ENCODE results near the gene CDC73. TPM values are rescaled to one million over a fixed set of nuclear protein-coding genes. Genes with fewer than 3 reads are reported as not detected.

Gene CDC73
- total and polyA plus RNA-seq, 4 donors: 5.8 to 20.6 (median 12.6) TPM

GRCh38 chr1:193087893-193088292, 33.9 kb upstream of the CDC73 start:
- H3K9ac ChIP-seq (ENCODE audit: low read depth in 1 of 2, low read length in 2 of 2): no peak overlapping the region
- TF ChIP-seq ZBTB33 (IDR thresholded peaks at IDR 0.05): no peak
- TF ChIP-seq YY1 (IDR thresholded peaks at IDR 0.05): no peak
- TF ChIP-seq RXRA (IDR thresholded peaks at IDR 0.05): no peak
- TF ChIP-seq NR2F2 (IDR thresholded peaks at IDR 0.05): no peak
- TF ChIP-seq MAX (IDR thresholded peaks at IDR 0.05): no peak
- TF ChIP-seq GABPA (IDR thresholded peaks at IDR 0.05 in 1 of 2, conservative IDR thresholded peaks at IDR 0.05 in 1 of 2): no peak
- no peak for TF ChIP-seq HNF4G (IDR thresholded peaks at IDR 0.05)
- TF ChIP-seq TAF1 (conservative IDR thresholded peaks at IDR 0.05): no peak
- no peak for TF ChIP-seq FOXA1 (IDR thresholded peaks at IDR 0.05)
- no peak for TF ChIP-seq HNF4A (conservative IDR thresholded peaks at IDR 0.05)
- TF ChIP-seq REST (IDR thresholded peaks at IDR 0.05): no peak
- TF ChIP-seq ATF3 (IDR thresholded peaks at IDR 0.05): no peak
- no peak for TF ChIP-seq JUND (IDR thresholded peaks at IDR 0.05)
- no peak for TF ChIP-seq SP1 (IDR thresholded peaks at IDR 0.05)
- no peak overlapping the region for H3K27ac ChIP-seq (ENCODE audit: low read depth in 1 of 2, low read length in 2 of 2)
- no peaks in the 10 kb centered on the region for H3K9me3 ChIP-seq (ENCODE audit: control insufficient read depth in 4 of 4, low read length in 3 of 4)
- 75% methylated on average over 3 of the region's 3 CpGs for WGBS
- no peak for DNase-seq (ENCODE audit: low spot score)
- no peaks in the 10 kb centered on the region for H3K4me1 ChIP-seq (ENCODE audit: control insufficient read depth in 4 of 4, insufficient read depth in 4 of 4, low read length in 3 of 4)
- H3K27me3 ChIP-seq (ENCODE audit: control insufficient read depth in 4 of 4, insufficient read depth in 4 of 4, low read length in 3 of 4): no peaks in the 10 kb centered on the region
- peaks cover 0 to 19% (median 13%) of the 10 kb centered on the region in 4 donors for H3K36me3 ChIP-seq (ENCODE audit: control insufficient read depth in 4 of 4, insufficient read depth in 3 of 4, low read depth in 1 of 4, low read length in 3 of 4)
- H3K4me3 ChIP-seq (ENCODE audit: low read depth in 1 of 3, low read length in 3 of 3): no peak overlapping the region

GRCh38 chr1:193090865-193091264, 31.0 kb upstream of the CDC73 start:
- Histone ChIP-seq H3K4me1 (ENCODE audit: control insufficient read depth in 4 of 4, insufficient read depth in 4 of 4, low read length in 3 of 4) (no peaks in the 10 kb centered on the region), H3K9me3 (ENCODE audit: control insufficient read depth in 4 of 4, low read length in 3 of 4) (no peaks in the 10 kb centered on the region), H3K27ac (ENCODE audit: low read depth in 1 of 2, low read length in 2 of 2) (no peak overlapping the region), H3K36me3 (ENCODE audit: control insufficient read depth in 4 of 4, insufficient read depth in 3 of 4, low read depth in 1 of 4, low read length in 3 of 4) (peaks cover 2 to 16% (median 12%) of the 10 kb centered on the region in 4 donors), H3K4me3 (ENCODE audit: low read depth in 1 of 3, low read length in 3 of 3) (no peak overlapping the region), H3K27me3 (ENCODE audit: control insufficient read depth in 4 of 4, insufficient read depth in 4 of 4, low read length in 3 of 4) (no peaks in the 10 kb centered on the region), H3K9ac (ENCODE audit: low read depth in 1 of 2, low read length in 2 of 2) (no peak overlapping the region)
- DNase-seq (ENCODE audit: low spot score): no peak
- WGBS: 59% methylated on average over 1 of the region's 1 CpG
- TF ChIP-seq TAF1 (conservative IDR thresholded peaks at IDR 0.05) (no peak), ZBTB33 (IDR thresholded peaks at IDR 0.05) (no peak), GABPA (IDR thresholded peaks at IDR 0.05 in 1 of 2, conservative IDR thresholded peaks at IDR 0.05 in 1 of 2) (no peak), JUND (IDR thresholded peaks at IDR 0.05) (no peak), SP1 (IDR thresholded peaks at IDR 0.05) (no peak), RXRA (IDR thresholded peaks at IDR 0.05) (no peak), RAD21 (IDR thresholded peaks at IDR 0.05) (no peak), HNF4A (conservative IDR thresholded peaks at IDR 0.05) (no peak), HNF4G (IDR thresholded peaks at IDR 0.05) (no peak)
